ENCODE data around the gene SLC25A5. TPM values are rescaled to one million over a fixed set of nuclear protein-coding genes. Genes with fewer than 3 reads are reported as not detected.
"Not testable (repeated sequence)": the region's sequence is repeated elsewhere in the genome, so short reads cannot be mapped to it uniquely, and the experiment has no call there.

The SLC25A5 gene
- total RNA-seq, 1 donor from 2014 or later: 158 TPM

DNA sequence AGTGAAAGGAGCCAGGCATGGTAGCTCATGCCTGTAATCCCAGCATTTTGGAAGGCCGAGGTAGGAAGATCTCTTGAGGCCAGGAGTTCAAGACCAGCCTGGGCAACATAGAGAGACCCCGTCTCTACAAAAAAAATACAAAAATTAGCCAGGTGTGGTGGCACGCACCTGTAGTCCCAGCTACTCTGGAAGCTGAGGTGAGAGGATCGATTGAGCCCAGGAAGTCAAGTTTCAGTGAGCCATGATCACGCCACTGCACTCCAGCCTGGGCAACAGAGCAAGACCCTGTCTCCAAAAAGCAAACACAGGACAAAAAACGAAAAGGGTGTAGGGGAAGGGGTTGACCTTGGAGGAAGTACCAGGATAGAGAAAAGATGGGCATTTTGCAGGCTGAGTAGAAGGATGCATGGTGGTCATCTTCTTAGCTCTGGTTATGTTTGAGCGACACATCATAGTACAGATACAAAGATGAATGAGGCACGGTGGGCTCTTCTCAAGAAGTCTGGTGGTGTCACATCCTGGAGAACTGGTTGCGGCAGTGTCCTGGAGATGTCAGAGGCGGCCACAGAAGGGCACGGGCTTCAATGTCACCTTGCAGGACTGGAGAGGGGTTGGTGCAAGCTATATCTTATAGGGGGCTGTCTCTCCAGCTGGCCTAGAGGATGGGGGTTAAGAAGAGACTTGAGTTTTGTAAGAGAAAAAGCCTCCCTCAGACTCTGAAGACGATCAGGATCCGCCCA lies 32.0 kb downstream of the SLC25A5 start:
- intact Hi-C loops (cut with micrococcal nuclease): no loop called here
- DNase-seq (no peak), ATAC-seq (no peak)

DNA sequence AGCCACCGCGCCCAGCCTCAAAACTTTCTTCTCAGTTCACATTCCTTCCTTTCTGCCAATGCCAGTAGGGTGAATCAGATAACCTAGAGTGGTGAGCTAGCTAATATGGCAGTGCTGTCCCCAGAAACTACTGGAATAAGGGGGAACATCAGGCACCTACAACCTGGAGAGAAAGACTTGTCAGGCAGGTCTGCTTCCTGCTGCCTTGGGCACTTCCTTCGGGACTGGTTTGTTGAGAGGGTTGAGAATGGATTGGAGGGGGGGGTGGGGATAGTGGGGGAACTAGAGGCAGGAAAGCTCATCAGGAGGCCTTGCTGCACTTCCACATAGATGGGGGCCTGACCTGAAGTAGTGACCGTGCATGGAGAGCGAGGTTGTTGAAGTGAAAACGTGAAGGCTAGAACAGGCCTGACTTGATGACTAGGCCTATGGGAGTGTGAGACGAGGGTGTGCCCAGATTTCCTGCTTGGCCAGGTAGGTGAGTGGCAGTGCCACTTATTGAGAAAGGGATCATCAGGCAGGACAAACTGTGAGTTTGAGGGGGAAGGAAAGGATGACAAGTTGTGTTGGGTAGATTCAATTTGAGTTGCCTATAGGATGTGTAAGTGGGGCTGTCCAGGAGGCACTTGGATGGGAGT lies 33.4 kb downstream of the SLC25A5 start:
- intact Hi-C loops (cut with micrococcal nuclease): no loop called here
- ATAC-seq: no peak
- DNase-seq: no peak

DNA sequence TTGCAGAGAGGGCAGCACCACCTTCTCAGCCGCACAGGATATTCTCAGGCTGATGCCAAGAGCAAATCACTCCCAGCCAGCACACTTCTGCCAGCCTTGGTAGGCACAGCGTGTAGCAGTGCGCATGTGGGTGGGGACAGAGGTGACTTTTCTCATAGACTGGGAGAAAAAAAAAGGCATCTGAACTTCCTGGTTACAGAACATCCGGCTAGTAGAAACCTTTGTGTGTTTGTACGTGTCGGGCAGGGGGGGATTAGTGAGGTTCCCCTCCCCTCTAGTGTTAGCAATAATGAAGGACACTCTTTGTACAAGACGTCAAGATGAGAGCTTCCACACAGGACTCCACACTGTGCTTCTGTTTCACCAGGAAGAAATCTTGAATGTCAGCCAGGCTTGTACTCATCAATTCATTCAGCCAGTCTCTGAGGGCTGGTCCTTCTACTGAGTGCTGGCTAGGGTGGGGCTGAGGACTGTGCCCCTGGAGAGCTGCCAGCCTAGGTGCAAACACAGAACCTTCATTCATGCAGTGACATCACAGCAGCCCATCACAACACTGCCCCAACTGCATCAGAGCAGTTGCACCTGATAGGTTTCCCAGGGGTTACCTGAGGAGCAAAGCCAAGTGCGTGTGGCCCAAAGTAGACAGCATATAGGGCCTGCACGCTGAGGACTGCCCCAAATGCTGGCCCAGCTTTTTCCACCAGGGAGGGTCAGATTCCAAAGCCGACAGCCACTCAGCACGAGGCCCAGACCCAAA lies 34.7 kb downstream of the SLC25A5 start:
- intact Hi-C loops (cut with micrococcal nuclease): no loop called here
- no peak for ATAC-seq
- DNase-seq: no peak

DNA sequence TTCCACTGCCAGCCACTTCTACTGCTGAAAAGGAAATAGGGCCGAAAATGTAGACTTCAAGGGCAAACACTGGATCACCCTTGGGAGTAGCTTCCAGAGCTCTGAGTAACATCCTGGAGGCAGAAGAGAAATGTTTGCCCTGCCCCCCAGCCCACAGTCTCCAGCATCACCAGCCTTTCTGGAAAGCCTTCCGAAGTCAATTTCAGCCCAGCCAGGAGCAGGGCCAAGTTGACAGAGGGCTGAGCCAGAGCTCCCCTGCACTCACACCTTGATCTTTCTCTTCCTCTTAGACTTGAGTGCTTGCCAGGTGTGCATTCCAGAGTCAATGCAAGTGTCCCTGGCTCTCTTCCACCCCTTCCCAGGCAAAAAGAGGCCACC lies 35.2 kb downstream of the SLC25A5 start:
- peak; percentile 38 for ATAC-seq
- no peak for DNase-seq
- intact Hi-C loops (cut with micrococcal nuclease): no loop called here

DNA sequence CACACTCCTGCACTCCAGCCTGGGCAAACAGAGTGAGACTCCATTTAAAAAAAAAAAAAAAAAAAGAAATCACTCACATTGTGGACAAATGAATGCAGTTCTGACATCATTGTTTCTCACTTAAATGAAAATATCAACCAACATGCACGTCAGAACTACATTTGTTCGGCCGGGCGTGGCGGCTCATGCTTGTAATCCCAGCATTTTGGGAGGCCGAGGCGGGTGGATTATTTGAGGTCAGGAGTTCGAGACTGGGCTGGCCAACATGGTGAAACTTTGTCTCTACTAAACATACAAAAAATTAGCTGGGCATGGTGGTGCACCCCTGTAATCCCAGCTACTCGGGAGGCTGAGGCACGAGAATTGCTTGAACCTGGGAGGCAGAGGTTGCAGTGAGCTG lies 36.9 kb downstream of the SLC25A5 start:
- ATAC-seq; DNase-seq; intact Hi-C loops (cut with micrococcal nuclease): not testable (repeated sequence)

DNA sequence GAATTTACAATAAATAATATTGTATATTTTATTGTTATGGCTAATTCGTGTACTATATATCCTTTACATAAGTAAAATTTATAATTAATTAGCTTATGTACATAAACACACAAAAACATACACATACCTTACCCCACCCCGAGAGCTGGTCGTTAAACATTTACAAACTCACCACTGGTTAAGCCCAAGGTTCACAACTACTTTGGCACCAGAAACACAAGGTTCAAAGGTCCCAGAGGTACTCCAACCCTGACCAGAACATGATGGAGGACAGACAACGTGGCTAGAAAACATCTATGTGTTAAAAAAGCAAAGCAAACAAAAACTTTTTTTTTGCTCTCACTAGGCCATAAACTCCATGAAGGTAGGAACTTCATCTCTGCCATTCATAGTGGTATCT lies 37.7 kb downstream of the SLC25A5 start:
- ATAC-seq (no peak), DNase-seq (no peak)
- intact Hi-C loops (cut with micrococcal nuclease): no loop called here

DNA sequence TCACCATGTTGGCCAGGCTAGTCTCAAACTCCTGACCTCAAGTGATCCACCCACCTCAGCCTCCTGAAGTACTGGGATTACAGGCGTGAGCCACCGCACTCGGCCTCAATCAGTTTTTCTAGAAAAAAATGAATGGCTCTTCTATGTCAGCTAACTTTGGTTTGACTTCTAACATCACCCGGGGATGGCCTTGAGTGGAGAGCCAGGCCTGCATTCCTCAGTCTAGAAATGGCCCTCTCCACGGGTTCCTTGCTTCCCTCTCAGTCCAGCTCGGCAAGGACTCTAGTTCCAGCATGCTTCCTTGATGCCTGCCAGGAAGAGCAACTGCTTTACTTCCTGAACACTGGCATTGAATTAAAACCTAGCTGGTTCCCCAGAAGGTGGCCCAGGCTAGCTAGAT lies 39.0 kb downstream of the SLC25A5 start:
- ATAC-seq: no peak
- DNase-seq: no peak
- intact Hi-C loops (cut with micrococcal nuclease): no loop called here

DNA sequence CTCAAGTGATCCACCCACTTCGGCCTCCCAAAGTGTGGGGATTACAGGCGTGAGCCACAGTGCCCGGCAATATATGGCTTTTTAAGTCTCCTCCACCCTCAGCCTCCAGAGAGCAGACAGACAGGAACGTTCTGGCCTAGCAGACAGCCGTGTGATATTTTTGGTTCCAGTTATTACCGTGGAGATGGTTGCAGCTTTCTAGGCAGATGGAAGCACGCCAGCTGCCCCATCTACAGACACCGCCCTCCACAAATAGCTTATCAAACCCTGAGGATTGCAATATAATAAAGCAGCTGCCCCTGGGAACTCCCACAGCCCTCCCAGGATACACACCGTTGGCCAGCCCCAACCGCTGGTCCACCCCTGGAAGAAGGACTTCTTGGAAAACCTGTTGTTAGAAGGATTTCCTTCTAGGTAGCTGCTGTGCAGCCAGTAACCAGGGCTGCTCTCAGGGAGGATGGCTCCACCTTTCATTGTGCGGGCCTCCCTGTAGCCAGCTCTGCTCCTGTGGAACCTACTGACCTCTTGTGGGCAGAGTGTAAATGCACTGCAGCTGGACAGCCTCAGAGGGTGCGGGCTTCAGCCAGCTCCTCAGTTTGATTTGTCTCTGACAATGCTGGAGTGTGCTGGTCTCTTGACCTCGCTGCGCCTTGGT lies 44.0 kb downstream of the SLC25A5 start:
- ATAC-seq: peak; percentile 98
- DNase-seq: peak; percentile 57
- intact Hi-C loops (cut with micrococcal nuclease): loop anchor here (10.0 kb wide), 1 partner anchor 223 kb away; no protein-coding TSS in a partner anchor

DNA sequence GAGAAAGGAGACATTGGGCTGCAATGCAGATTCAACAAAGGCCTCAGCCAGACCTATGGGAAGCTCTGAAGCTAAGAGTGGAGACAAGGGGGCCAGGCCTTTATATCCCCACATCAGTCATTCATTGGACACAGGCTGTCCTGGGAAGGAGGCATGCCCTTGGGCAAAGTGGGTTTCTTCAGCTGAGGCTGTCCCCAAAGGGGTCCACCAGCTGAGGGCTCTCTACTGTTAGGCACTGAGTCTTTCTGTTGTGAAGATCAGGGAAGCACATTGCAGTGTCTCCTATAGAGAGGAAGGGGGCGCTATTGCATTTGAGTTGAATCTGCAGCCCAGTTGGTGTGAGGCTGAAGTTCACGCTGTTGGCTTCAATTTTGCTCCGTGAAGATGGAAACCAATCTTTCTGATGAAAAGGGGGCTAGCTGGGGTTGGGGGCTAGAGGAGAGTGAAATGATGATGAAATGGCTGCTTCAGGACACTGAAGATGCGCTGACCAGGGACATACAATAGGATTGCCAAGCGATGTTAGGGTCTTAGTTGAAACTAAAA lies 48.0 kb downstream of the SLC25A5 start:
- intact Hi-C loops (cut with micrococcal nuclease): loop anchor here (10.0 kb wide), 1 partner anchor 219 kb away; no protein-coding TSS in a partner anchor
- ATAC-seq (peak; percentile 69), DNase-seq (no peak)

DNA sequence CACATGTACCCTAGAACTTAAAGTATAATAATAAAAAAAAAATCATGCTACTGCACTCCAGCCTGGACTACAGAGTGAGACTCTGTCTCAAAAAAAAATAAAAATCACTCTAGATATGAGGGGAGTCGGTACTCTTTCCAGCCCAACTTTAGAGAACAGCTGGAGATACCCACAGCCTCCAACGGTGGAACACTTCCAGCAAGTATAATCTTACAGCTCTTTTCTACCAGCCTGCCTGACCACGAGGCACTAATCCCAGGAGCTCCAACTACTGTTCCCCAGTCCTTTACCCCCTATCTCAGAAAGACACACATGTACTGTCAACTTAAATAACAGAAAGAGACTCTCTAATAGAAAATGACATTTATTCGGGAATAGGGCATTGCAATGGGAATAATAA lies 50.1 kb downstream of the SLC25A5 start:
- intact Hi-C loops (cut with micrococcal nuclease): loop anchor here (10.0 kb wide), 1 partner anchor 216 kb away; no protein-coding TSS in a partner anchor
- ATAC-seq (no peak), DNase-seq (no peak)

Other genes starting within 250 kb of the SLC25A5 start
- 16.5 TPM for gene PGRMC1, start 232.2 kb upstream of the SLC25A5 start, total RNA-seq
- 1.9 TPM for gene SLC25A43, start 69.1 kb upstream of the SLC25A5 start, total RNA-seq
- gene STEEP1, start 97.0 kb downstream of the SLC25A5 start, total RNA-seq: 16.0 TPM
- gene UBE2A, start 106.1 kb downstream of the SLC25A5 start, total RNA-seq: 61.9 TPM
- gene NKRF, start 138.0 kb downstream of the SLC25A5 start, total RNA-seq: 5.2 TPM
- 7.6 TPM for gene SEPTIN6, start 224.7 kb downstream of the SLC25A5 start, total RNA-seq